VCaP (cell line): Measurements from ENCODE around the gene AFF1.

Experiments used
- H3K27ac ChIP-seq: fragments of 450-650 bp; 2 replicates; pipeline ENCODE4 v1.5.1; 2017
- CTCF ChIP-seq: fragments of 450-650 bp; conservative IDR thresholded peaks from 2 replicates; pipeline ENCODE4 v1.5.1; 2017; ENCODE audit warnings: mild to moderate bottlenecking, moderate library complexity

Gene AFF1

GRCh38 chr4:87109945-87110344 lies 175.1 kb downstream of the AFF1 start:
- no peak for TF ChIP-seq CTCF
- H3K27ac ChIP-seq, result peak overlapping the region; percentile 13; the same call in 1 of the 2 replicates

- no peak for TF ChIP-seq CTCF
- peak overlapping the region; percentile 88 for H3K27ac ChIP-seq
Measured at GRCh38 chr4:87112063-87112462, 177.3 kb downstream of the AFF1 start.

DNA sequence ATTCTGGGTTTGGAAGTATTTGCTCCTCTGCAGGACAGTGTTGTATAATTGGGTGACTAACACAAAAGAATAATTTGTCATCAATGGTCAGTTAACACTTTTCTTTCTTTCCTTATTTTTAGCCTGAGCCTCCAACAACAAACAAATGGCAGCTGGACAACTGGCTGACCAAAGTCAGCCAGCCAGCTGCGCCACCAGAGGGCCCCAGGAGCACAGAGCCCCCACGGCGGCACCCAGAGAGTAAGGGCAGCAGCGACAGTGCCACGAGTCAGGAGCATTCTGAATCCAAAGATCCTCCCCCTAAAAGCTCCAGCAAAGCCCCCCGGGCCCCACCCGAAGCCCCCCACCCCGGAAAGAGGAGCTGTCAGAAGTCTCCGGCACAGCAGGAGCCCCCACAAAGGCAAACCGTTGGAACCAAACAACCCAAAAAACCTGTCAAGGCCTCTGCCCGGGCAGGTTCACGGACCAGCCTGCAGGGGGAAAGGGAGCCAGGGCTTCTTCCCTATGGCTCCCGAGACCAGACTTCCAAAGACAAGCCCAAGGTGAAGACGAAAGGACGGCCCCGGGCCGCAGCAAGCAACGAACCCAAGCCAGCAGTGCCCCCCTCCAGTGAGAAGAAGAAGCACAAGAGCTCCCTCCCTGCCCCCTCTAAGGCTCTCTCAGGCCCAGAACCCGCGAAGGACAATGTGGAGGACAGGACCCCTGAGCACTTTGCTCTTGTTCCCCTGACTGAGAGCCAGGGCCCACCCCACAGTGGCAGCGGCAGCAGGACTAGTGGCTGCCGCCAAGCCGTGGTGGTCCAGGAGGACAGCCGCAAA lies 179.6 kb downstream of the AFF1 start:
- peak overlapping the region; percentile 88 for H3K27ac ChIP-seq
- TF ChIP-seq CTCF, result peak; percentile 47; the same call in 1 of the 2 replicates

- no peak for TF ChIP-seq CTCF
- peak overlapping the region; percentile 88 for H3K27ac ChIP-seq
Measured at GRCh38 chr4:87116231-87116630, 181.4 kb downstream of the AFF1 start.

DNA sequence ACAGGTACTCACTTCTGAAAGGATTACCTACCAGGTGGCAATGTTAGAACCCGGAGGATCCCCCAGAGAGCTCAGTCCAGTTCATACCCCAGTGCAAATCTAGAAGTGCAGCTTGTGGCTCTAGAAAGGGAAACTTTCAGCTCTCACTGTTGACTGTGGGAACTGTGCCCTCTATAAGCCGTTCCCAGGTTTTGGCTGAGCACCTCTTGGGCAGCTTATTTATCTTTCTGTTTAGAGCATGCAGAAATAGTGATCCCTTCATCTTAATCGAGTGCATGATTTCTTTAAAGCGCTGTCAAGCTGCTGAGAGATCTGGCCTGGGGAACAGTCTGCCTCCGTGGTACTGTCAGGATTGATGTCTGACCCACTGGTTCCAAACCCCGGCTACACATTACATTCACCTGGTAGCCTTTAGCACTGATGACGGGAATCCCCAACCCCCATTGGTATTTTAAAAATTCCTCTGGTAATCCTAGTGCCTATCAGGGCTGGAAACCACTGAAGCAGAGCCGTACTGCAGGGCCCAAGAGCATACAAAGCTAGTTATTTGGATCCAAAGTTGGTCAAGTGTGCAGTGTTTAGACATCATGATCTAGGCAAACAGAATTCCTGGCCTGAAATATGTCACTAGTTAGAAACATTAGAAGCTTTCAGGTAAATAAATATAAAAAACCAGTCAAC lies 182.4 kb downstream of the AFF1 start:
- peak overlapping the region; percentile 88 for H3K27ac ChIP-seq

DNA sequence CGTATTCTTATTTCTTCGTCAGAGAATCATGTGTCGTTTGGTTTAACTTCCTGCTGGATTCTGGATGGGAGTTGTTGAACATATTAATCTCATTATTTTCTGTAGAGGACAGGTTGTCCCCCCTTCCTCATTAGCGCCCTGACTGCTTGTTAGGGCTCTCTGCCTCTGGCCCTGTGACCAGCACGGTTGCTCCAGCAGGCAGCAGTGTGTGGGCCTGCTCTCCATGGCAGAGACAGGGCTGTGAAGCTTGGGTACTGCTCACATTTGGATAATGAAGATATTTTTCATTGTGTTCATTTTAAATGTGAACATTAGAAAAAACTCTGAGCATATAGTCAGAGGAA lies 182.9 kb downstream of the AFF1 start:
- peak overlapping the region; percentile 88 for H3K27ac ChIP-seq
- TF ChIP-seq CTCF, result no peak

More for the DNA sequence above, 182.4 kb downstream of the AFF1 start:
- no peak for TF ChIP-seq CTCF

GRCh38 chr4:87118421-87118820 lies 183.6 kb downstream of the AFF1 start:
- H3K27ac ChIP-seq, result peak overlapping the region; percentile 88

More at GRCh38 chr4:87118421-87118820, 183.6 kb downstream of the AFF1 start:
- TF ChIP-seq CTCF, result no peak
